22Rv1 (cell line): ENCODE measurements around the gene KRTAP5-1.

Experiments
- CTCF ChIP-seq: fragments of 450-650 bp; IDR thresholded peaks from 2 replicates; pipeline ENCODE4 v1.5.1; 2017; ENCODE audit warnings: mild to moderate bottlenecking
- ZFX ChIP-seq: fragments of 450-650 bp; IDR thresholded peaks from 2 replicates; pipeline ENCODE4 v1.6.1; 2017; ENCODE audit warnings: antibody characterized with exemption, borderline replicate concordance

GRCh38 chr11:1604181-1604580 is 19.1 kb upstream of the KRTAP5-1 start:
- TF ChIP-seq CTCF (no peak), ZFX (no peak)
